Omental fat pad (tissue), 4 donors: ENCODE results near the gene TBX19. TPM values are rescaled to one million over a fixed set of nuclear protein-coding genes. Genes with fewer than 3 reads are reported as not detected.

Experiments
- ATAC-seq: fragments of 150-250 bp; one replicate; pipeline ENCODE4 v1.9.1; 2016; ENCODE audit warnings: mild to moderate bottlenecking, moderate library complexity; ENCODE audit not compliant: low FRiP score
- DNase-seq: peaks from one replicate; pipeline ENCODE4 v3.0.0-alpha.2; 2019; ENCODE audit warnings: low spot score
- total RNA-seq, 4 donors: library from RNA; depleted of rRNA; stranded (reverse); fragments of >200 nt; gene quantifications; one replicate each; pipeline ENCODE4 v1.1.0, GENCODE V29; 2016
- TF ChIP-seq, protein P1 (sequence below), 3 donors: fragments of 450-650 bp; IDR thresholded peaks; one replicate each; pipeline ENCODE4 v1.5.1; 2016 to 2017; ENCODE audit warnings: antibody characterized with exemption in 3 of 3, mild to moderate bottlenecking in 3 of 3, moderate library complexity in 2 of 3

TBX19 gene
- total RNA-seq, 4 donors from 2014 or later: 0.56 to 1.4 (median 1.3) TPM

- DNase-seq (no peak), ATAC-seq (peak; percentile 14)
- TF ChIP-seq, protein P1, sequence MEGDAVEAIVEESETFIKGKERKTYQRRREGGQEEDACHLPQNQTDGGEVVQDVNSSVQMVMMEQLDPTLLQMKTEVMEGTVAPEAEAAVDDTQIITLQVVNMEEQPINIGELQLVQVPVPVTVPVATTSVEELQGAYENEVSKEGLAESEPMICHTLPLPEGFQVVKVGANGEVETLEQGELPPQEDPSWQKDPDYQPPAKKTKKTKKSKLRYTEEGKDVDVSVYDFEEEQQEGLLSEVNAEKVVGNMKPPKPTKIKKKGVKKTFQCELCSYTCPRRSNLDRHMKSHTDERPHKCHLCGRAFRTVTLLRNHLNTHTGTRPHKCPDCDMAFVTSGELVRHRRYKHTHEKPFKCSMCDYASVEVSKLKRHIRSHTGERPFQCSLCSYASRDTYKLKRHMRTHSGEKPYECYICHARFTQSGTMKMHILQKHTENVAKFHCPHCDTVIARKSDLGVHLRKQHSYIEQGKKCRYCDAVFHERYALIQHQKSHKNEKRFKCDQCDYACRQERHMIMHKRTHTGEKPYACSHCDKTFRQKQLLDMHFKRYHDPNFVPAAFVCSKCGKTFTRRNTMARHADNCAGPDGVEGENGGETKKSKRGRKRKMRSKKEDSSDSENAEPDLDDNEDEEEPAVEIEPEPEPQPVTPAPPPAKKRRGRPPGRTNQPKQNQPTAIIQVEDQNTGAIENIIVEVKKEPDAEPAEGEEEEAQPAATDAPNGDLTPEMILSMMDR (IDR thresholded peaks at IDR 0.05): no peak
Observed at GRCh38 chr1:168243636-168244212, 37.0 kb upstream of the TBX19 start.

DNA sequence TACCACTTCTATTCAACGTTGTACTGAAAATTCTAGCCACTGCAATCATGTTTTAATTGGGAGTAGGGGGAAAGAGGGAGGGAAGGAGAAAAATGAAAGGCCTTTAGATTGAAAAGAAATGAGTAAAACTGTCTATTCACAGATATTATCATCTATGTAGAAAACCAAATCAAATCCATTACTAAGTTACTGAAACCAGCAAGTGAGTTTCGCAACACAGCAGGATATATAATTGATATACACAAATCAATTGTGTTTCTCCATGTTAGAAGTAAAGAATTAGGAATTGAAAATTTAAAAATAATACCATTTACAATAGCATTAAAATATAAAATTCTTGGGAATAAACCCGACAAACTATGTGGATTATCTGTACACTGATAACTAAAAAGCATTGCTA lies 35.6 kb upstream of the TBX19 start:
- no peak for DNase-seq
- no peak for ATAC-seq
- TF ChIP-seq, protein P1 (IDR thresholded peaks at IDR 0.05): no peak

GRCh38 chr1:168246506-168246905 lies 34.2 kb upstream of the TBX19 start:
- DNase-seq (no peak), ATAC-seq (no peak)
- TF ChIP-seq, protein P1 (IDR thresholded peaks at IDR 0.05): no peak

- DNase-seq (no peak), ATAC-seq (no peak)
- TF ChIP-seq, protein P1 (IDR thresholded peaks at IDR 0.05): no peak
Observed at GRCh38 chr1:168252204-168252733, 28.4 kb upstream of the TBX19 start.

- TF ChIP-seq, protein P1 (IDR thresholded peaks at IDR 0.05): no peak
- DNase-seq (no peak), ATAC-seq (no peak)
Observed at GRCh38 chr1:168256164-168256563, 24.5 kb upstream of the TBX19 start.

DNA sequence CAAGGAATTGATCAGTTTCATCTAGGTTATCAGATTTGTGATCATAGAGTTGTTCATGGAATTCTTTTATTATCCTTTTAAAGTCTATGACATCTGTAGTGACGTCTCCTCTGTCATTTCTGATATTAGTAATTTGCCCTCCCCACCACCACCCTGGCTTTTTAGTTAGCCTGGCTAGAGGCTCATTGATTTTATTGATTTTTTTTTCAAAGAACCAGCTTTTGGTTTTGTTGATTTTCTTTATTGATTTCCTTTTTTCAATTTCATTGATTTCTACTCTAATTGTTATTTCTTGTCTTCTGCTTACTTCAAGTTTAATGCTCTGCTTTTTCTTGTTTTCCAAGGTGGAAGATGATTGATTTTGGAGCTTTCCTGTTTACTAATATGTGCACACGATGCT lies 23.3 kb upstream of the TBX19 start:
- ATAC-seq (no peak), DNase-seq (no peak)
- TF ChIP-seq, protein P1 (IDR thresholded peaks at IDR 0.05): no peak

GRCh38 chr1:168259567-168259966 lies 21.1 kb upstream of the TBX19 start:
- TF ChIP-seq, protein P1 (IDR thresholded peaks at IDR 0.05): no peak
- ATAC-seq (no peak), DNase-seq (no peak)
